GDM1 (cell line): ENCODE data around the gene CHD1L.
"Not testable (repeated sequence)": the region's sequence is repeated elsewhere in the genome, so short reads cannot be mapped to it uniquely, and the experiment has no call there.

Experiments used
- DNase-seq: peaks from one replicate; lab custom pipeline; 2025; lab: John Stamatoyannopoulos, UW

CHD1L gene

DNA sequence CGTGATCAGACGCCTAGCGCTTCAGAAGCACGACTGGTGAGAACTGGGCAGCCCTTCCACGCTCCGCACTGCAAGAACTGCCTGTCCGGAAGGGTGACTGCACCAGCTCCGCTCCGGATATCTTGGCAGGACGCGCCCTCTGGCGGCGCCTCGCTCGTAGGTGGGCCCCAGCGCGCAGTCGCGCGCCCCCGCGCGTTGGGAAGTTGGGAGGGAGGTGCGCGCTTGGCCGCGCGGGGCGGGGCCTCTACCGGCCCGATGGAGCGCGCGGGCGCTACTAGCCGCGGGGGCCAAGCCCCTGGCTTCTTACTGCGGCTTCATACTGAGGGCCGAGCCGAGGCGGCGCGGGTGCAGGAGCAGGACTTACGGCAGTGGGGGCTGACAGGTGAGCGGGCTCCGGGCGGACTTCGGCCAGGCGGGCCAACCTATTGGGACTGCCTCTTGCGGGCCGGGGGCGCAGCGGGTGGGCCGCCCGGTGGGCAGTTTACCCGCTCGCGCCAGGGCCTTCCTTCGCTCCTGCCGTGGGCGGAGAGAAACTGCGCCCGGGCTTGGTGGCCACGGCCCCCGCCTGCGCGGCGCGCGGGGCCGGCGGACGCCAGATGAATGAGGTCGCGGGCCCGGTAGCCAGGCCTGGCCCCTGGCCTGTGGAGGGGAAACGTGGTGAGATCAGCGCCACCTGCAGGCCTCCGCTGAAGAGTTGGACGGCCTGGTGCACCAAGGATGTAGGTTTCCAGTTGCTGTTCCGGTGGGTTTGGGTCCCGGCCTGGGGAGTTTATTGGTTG, at the start of gene CHD1L:
Gene CHD1L, plus strand, starts transcription at position 236 of the 779 bp plus-strand sequence. Its CDS starts 20 bp downstream, at position 256.
- peak; percentile 93 for DNase-seq

DNA sequence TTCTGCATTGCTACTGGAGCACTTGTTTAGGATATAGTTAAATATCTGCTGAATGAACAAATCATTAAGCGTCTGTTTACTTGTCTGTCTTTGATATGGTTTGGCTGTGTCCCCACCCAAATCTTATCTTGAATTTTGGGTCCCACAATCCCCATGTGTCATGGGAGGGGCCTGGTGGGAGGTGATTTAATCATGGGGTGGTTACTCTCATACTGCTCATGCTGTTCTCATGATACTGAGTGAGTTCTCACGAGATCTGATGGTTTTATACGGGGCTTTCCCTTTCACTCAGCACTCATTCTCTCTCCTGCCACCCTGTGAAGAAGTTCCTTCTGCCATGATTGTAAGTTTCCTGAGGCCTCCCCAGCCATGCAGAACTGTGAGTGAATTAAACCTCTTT, 45.2 kb upstream of the CHD1L start:
- DNase-seq = not testable (repeated sequence)

DNA sequence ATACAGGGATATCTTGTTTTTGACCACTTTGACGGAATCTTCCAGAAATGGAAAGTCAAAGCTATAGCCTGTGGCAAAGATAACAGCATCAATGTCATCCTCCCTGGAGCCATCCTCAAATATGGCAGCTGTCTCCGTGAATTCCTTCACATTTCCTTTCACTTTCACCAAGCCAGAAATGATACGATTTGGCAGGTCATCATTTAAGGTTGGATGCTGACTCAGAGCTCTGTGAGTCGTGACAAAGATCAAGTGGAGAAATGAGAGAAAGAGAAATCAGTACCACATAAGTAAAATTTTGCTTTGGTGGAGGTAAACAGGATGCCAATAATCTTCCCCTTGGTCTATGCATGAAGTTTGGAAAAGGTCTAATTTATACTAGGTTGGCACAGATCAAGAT, 41.2 kb upstream of the CHD1L start:
- no peak for DNase-seq

DNA sequence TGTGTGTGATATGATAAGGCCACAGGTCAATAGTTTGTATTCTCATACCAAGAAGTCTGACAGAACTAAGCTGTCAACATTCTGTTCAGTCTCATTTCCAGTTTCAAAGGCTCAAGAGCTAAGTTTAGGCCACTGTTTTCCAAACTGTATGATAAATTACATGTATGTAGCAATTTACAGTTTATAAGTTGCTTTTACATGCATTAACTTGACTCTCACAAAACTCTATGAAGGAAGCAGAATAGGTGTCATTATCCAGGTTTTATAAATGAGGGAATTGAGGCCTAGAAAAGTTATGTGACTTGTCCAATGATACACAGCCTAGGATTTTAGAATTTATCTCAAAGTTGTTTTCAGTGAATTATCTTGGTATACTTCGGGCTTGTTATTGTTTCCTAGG, 40.7 kb upstream of the CHD1L start:
- no peak for DNase-seq

DNA sequence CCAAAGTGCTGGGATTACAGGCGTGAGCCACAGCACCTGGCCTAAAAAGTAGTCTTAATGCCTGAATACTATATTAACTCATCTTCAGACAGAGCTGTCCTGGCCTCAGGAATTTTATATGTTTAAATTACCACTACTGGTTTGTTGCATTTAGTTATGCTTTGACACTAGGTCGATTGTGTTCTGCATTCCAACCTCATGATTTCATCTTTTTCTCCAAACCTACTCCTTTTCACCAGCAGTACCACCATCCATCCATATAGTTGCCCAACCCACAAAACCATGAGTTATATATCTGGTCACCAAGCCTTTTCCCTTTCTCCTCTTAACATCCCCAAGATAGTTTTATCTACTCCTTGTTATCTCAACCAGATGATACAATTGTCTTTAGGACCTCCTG, 39.9 kb upstream of the CHD1L start:
- no peak for DNase-seq

DNA sequence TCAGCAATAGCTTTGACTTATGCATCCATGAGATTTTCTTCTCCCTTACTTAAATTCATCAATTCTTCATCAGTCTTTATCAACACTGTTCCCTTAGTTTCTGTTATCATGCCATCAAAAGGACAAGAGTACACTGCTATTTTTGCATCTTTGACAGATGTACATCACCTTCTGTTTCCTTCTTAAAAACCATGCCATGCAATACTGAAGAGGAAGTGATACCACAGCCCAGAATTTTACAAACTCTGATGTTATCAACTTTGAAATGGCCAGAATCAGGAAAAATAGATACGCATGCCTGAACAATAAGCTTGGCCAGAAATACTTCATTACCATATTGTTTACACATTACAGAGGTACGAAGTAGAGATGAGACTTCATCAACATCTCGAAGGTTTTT, 38.4 kb upstream of the CHD1L start:
- DNase-seq = no peak

DNA sequence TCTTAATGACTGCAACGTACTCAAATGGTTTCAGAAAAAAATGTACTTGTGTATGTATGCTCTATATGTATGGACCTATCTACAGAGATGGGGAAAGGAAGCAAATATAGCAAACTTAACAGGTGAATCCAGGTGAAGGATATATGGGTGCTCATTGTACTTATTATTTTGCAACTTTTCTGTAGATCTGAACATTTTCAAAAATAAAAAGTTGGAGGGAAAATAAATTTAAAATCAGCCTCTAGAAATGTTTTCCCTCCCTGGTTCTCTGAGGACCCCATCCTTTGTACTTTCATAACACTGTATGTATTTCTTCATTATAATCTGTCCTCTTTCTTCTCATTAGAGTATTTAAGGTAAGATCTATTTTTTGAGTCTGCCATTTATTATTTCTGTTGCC, 35.3 kb upstream of the CHD1L start:
- DNase-seq = no peak

DNA sequence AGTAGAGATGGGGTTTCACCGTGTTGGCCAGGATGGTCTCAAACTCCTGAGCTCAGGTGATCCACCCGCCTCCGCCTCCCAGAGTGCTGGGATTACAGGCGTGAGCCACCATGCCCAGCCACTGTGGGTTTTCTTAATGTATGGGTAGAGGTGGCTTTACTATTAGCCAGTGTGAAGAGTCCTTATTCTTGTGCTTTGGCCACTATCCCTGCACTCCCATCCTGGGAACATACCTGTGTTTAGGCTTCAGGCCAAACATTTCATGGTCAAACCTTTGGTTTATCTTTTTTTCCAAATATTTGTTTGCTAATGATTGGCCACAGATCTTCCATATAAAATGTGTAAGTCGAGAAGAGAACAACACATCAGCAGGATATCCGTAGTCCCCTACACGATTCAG, 33.9 kb upstream of the CHD1L start:
- DNase-seq = no peak

DNA sequence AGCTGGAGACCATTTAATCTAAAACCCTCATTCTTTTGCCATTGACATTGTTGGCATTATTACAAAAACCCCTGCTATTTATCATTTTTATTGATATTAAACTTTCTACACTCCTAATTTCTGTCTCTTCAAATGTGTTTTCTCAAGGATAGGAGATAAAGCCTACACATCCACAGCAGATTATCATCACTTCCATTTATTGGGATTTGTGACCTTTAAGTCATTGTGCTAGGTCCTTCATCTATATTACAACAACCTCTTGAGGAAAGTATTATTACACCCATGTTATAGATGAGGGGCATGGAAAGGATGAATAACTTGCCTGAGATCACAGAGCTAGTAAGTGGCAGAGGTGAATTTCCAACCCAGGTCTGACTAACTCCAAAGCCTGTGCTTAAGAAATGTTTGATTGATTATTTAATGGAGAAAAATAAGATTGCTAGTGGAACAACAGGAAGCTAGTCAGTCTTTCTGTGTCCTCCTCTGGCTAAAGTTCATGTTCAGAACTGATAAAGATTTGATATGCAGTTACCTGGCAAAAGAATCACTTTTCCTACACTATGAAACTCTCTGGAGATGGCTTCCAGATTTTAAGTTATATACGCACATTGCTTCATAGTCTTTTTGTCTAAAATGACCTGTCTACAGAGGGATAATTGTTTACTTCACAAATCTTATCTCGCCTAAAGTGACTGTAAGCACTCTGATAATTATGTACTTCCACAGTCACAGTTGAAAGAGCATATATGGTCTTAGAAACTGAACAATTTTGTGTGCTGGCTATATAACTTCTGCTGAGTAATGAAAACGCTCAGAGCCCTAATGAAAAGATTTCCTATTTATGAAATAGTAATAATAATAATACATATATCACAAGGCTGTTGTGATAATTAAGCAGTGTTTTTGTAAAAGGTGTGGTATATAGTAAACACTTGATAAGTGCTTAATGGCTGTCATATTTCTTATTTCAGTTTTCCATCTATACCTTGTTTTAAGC, 32.4 kb upstream of the CHD1L start:
- DNase-seq = no peak

DNA sequence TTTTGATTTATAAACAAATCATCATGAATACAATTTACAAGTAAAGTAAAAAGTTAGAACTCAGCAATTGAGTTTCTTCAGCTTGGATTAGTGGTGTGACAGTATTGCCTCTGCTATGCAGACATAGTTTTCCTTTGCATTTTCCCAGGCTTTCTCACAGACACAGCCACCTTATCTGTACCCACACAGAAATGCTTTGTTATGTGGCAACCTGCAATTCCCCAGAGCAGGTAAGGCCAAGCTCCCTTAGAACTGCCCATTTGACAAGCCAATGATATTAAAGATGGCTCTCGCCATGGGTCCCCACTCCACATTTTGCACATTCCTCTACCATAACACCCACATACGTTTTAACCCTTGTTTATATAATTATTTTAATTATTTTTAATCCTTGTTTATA, 31.5 kb upstream of the CHD1L start:
- no peak for DNase-seq

DNA sequence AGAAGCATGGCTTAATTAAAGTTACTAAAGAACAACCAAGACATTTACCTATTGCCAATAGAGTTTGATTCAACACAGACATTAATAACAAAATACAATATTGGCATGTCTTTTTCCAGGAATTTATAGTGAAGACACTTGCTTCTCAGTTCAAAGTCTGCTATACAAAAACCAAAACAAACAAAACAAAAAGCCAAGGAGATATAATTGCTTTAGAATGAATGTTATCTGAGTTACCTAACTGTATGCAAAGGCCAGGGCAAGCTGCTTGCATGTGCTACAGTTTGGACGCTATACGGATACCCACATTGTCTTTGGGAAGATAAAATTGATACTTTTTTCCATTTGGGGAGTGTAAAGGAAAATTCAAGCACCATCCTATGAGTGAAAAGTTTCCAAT, 30.9 kb upstream of the CHD1L start:
- no peak for DNase-seq

DNA sequence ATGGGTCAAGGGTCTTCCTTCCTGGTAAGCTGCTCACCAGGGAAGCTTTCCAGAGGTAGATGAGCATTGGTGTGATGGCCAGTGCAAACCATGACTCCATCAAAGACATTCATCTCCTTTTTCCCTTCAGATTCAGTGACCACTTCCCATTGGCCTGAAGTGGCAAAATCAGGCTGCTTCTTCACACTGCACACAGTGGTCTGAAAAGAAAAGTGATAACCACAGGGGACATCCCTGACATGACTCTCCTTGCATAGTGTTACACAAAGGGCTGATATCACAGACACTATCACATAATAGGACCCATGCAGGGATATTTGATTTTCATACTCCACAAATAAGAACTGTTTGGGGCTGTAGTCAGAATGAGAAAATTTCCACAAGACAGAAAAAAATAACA, 29.2 kb upstream of the CHD1L start:
- DNase-seq = no peak

DNA sequence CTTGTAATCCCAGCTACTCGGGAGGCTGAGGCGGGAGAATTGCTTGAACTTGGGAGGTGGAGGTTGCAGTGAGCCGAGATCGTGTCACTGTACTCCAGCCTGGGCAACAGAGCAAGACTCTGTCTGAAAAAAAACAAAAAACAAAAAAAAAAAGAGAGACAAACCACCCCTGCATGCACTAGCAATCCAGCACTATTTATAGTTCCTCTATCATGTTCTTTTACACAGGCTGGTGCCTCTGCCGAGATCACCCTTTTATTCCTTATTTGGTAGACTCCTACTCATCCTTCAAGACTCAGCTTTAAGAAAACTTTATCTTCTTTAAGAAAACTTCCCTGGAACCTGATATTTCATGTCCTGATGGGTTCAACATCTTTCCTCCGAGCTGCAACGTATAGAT, 28.2 kb upstream of the CHD1L start:
- DNase-seq = no peak

DNA sequence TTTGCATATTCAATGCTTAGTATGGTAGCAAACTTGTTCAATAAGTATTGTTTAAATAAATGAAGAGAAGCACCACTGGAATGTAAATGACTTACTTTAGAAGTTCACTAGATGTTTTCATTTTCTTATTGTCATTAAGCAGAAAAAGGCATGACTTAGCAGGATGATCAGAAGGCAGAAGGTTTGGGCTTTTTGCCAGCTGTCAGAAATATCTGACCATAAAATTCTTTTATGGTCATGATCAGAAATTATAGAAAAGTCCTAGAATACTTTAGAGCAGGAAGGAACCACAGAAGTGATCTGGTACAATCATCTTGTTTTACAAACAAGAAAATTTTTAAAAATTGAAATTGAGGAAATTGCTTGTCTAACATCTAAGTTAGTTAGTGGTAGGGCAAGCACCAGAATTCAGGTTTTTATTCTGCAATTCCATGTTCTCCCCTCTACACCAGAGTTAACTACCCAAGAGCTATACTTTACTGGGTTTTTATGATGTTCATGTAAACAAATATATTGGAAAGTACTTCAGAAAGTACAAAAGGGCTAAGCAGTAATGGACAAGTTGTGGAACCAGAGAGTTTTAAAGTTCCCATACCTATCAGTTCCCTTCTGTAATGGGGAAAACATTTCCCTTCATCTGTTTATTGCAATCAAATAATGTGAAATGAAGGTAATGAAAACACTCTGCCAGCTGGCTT, 27.5 kb upstream of the CHD1L start:
- no peak for DNase-seq

DNA sequence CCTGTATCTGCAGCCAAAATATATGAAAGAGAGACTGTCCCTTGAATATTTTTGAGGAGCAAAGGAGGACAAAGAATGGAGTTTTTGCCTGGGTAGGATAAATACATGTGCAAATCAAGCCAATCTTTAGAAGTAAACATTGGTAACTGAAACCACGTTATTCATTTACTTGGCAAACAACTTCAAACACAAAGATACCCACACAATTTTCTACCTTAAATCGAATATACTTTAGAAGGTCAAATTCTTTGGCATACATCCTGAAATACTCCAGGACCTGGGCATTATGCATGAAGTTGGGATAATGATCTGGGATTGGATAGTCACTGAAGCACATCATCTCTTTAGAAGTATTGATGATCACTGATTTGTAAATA, 27.0 kb upstream of the CHD1L start:
- no peak for DNase-seq

DNA sequence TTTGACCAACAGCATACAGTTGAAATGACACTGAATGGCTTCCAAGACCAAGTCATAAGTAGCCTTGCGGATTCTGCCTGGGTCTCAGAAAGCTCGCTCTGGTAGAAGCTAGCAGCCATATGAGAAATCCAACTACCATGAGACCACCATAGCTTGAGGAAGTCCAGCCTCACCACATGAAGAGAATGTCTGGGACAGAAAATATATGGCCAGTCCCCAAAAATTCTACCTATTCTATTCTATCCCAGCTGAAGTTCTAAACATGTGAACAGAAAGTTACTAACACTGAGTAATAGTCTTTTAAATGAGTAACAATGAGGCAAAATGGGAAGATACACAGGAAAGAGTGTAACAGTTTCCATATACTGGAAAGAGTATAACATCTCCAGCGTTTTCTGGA, 26.4 kb upstream of the CHD1L start:
- DNase-seq = no peak

DNA sequence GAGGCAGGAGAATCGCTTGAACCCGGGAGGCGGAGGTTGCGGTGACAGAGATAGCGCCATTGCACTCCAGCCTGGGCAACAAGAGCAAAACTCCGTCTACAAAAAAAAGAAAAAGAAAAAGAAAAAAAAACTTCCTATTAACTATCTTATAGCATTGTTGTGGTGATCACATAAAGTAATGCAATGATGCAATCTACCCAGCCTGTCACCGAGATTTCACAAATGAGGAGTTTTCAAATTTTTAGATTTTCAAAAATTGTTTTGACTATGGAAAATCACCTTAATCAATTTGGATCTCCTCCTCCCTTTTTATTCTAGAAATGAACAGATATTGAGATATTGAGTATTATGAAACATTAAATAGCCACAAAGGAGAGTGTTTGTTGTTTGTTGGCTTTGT, 25.3 kb upstream of the CHD1L start:
- no peak for DNase-seq

DNA sequence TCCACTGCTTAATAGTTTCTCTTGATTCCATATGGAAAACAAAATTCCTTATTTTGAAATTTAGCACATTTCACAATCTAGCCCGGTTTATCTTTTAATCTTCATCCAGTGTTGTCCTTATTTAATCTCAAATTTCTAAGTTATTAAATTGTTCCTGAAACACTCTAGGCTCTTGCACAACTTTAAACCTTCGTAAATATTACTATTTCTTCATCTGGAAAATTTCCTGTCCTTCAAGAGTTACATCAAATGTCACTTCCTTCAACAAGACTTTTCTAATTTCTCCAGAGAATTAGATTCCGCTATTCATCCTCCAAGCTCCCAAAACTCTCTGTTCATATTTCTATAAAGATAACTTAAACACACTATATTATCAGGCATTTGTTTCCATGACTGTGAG, 23.9 kb upstream of the CHD1L start:
- DNase-seq = no peak

DNA sequence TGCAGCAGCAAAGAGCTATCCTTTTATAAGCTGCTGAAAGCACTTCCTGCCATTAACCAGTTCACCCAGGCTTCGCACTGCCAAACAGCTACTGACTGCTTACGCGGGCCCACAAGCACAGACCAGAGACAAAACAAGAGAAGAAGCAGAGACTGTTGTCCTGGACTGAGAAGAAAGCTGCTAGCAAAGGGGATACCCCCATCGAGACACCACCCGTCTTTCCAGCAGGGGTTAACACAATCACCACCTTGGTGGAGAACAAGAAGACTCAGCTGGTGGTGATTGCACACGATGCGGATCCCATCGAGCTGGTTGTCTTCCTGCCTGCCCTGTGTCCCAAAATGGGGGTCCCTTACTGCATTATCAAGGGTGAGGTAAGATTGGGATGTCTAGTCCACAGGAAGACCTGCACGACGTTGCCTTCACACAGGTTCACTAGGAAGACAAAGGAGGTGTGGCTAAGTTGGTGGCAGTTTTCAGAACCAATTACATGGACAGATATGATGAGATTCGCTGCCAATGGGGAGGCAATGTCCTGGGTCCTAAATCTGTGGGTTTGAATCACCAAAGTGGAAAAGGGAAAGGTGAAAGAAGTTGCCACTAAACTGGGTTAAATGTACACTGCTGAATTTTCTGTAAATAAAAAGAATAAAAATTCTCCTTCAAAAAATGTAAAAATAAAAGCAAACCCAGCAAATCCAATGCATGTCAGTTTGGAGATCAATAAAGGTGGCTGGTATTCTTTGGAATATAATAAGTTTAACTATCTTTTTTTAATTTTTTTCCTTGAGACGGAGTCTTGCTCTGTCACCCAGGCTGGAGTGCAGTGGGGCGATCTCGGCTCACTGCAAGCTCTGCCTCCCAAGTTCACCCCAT, 18.5 kb upstream of the CHD1L start:
- DNase-seq = no peak

DNA sequence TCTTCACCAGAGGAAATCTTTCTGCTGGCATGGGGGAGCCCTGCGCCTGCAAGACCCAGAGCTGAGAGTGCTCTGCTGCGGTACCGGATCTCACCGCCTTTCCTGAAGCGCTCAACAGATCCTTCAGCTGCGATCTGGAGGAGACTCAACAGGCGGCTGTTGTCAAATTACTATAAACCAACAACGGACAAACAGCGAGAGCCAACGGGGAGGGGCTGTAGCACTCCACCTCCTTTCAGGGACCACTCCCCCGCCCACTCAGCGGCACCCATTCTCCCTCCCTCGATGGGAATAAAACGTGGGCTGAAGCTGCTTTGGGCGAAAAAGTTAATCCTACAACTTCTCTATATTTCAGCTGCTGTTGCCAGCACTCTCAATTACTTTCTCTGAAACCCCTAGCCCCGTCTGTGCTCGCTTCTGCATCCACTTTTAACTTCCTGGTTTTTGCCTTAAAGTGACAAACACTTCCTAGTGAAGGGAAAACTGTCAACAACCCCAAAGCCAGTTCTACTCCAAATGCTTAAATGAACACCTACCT, 17.2 kb upstream of the CHD1L start, which contains the start of gene FMO5:
Gene FMO5, minus strand, starts transcription at position 147 of the 538 bp plus-strand sequence. CDS start 310 bp downstream, outside the sequence.
- peak; percentile 37 for DNase-seq

DNA sequence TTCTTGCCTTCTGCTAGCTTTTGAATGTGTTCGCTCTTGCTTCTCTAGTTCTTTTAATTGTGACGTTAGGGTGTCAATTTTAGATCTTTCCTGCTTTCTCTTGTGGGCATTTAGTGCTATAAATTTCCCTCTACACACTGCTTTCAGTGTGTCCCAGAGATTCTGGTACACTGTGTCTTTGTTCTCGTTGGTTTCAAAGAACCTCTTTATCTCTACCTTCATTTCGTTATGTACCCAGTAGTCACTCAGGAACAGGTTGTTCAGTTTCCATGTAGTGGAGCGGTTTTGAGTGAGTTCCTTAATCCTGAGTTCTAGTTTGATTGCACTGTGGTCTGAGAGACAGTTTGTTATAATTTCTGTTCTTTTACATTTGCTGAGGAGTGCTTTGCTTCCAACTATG, 11.5 kb upstream of the CHD1L start:
- not testable (repeated sequence) for DNase-seq
